HG02870 (cell line): ENCODE measurements around the gene SNURF.
"Not testable (repeated sequence)": the region's sequence is repeated elsewhere in the genome, so short reads cannot be mapped to it uniquely, and the experiment has no call there.

Experiments used
- ATAC-seq: cut with Tn5 transposase; IDR thresholded peaks from one replicate; pipeline ENCODE4 v1.9.1; 2021; ENCODE audit warnings: mild to moderate bottlenecking, moderate library complexity; ENCODE audit not compliant: unreplicated experiment

SNURF gene

DNA sequence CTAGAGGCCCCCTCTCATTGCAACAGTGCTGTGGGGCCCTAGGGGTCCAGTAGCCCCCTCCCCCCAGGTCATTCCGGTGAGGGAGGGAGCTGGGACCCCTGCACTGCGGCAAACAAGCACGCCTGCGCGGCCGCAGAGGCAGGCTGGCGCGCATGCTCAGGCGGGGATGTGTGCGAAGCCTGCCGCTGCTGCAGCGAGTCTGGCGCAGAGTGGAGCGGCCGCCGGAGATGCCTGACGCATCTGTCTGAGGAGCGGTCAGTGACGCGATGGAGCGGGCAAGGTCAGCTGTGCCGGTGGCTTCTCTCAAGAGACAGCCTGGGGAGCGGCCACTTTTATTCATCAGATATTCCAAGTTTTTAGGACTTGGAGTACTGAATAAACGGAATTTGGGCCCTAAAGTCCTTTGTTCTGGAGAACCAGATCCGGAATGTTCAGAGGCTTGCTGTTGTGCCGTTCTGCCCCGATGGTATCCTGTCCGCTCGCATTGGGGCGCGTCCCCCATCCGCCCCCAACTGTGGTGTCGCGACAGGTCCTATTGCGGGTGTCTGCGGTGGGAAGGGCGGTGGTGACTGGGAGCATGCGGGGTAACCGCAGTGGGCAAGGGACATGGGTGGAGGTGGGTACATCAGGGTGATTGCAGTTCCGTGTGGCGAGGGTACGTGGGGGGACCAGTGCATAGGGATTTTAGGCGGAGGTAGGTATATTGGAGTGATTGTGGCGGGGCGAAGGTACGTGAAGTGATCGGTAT lies at the start of gene SNURF, which contains the start of gene SNRPN:
Gene SNURF (plus strand): TSS at position 205 of the 748 bp plus-strand sequence. CDS start 62 bp downstream, at position 267.
Gene SNRPN (plus strand): TSS at position 205 of the 748 bp plus-strand sequence. CDS start 19,467 bp downstream, outside the sequence.
- peak; percentile 62 for ATAC-seq

DNA sequence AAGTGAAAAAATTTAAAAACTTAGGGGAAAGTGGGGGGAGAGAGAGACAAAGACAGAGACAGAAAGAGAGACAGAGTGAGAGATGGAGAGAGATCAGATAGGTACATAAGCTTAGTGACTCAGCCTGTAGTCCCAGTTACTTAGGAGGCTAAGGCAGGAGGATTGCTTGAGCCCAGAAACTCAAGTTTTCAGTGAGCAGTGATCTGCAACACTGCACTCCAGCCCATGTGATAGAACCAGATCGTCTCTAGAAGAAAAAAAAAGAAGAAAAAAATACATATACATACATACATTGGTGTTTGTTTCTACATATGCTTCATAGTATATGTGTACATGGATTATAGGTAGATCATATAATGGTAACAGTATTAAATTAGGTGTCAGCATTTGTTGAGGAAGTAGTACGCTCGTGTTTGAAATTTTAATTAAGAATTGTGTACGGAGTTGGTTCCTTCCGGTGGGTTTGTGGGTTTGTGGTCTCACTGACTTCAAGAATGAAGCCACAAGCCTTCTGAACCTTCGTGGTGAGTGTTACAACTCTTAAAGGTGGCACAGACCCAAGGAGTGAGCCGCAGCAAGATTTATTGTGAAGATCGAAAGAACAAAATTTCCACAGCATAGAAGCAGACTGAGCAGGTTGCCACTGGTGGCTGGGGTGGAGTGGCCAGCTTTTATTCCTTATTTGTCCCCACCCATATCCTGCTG lies 38.3 kb upstream of the SNURF start:
- no peak for ATAC-seq

- no peak for ATAC-seq
These were observed 37.4 kb upstream of the SNURF start for GRCh38 chr15:24917431-24917830.

DNA sequence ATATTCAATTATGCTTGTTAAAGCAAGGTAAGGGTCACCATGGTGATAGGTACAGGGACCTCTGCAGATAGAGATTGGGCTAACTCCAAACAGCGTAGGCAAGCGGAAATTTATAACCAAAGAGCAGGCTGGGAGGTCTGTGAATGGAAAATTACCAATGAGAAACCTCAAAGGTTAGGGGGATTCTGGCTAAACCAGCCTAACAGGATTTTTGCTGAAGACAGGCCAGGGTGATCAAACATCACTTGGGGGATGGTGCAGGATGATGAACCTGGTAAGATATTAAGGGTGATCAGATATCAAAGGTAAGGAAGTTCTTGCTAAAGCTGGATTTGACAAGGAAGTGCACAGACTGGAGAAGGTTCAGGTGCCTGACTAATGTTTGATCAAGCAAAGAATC lies 35.3 kb upstream of the SNURF start:
- ATAC-seq, result no peak

GRCh38 chr15:24922781-24923180 lies 32.0 kb upstream of the SNURF start:
- ATAC-seq, result not testable (repeated sequence)

GRCh38 chr15:24924153-24924552 lies 30.6 kb upstream of the SNURF start:
- ATAC-seq, result no peak

DNA sequence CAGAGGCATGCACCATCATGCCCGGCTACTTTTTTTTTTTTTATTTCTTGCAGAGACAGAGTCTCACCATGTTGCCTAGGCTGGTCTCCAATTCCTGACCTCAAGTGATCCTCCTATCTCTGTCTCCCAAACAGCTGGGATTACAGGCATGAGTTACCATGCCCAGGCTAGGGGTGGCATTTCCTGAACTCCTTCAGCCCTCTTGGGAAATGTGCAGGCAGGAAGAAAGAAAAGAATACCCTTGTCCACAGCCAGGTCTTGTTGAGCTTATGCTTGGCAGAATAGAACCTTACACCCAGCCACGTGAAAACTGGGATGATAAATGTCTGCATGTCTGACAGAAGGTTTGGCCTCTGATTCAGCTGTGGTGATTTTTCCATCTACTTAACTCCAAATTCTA lies 30.2 kb upstream of the SNURF start:
- no peak for ATAC-seq

DNA sequence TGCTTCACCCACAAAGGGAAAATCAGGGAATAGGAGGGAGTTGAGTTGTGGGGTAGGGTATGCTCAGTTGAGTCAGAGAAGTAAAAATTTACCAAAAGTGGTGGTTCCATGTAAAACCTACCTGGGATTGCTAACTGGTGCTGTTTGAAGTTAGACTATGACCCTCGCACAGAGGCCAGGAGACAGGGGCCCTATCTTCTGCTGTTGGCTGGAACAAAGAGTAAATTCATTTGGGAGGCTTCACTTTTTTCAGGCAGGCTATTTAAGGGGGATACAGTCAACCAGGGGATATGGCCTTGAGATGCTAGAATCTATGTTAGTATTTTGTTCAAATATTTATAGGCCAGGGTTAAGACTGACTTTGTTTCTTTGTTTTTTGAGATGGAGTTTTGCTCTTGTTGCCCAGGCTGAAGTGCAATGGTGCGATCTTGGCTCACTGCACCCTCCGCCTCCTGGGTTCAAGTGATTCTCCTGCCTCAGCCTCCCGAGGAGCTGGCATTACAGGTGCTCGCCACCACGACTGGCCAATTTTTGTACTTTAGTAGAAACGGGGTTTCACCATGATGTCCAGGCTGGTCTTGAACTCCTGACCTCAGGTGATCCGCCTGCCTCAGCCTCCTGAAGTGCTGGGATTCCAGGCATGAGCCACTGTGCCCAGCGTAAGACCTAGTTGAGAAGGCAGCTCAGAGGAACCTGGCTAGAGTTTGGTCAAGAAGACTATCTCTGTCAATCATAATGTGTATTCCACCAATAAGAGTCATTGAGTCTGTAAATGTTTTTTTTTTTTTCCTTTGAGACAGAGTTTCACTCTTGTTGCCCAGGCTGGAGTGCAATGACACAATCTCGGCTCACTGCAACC lies 22.7 kb upstream of the SNURF start:
- ATAC-seq, result not testable (repeated sequence)

DNA sequence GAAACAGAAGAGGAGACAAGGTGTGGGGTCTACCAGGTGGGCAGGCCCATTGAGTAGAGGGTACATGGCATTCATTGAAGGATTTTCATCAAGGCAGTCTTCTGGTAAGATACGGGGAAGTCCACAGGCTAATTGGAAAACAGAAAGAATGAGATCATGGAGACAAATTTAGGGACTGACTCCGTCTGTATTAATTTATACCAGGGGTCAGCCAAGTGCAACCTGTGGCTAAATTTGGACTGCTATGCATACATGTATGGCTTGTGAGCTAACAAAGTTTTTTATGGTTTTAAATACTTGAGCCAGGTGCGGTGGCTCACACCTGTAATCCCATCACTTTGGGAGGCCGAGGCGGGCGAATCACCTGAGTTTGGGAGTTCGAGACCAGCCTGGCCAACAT lies 21.1 kb upstream of the SNURF start:
- ATAC-seq, result no peak

DNA sequence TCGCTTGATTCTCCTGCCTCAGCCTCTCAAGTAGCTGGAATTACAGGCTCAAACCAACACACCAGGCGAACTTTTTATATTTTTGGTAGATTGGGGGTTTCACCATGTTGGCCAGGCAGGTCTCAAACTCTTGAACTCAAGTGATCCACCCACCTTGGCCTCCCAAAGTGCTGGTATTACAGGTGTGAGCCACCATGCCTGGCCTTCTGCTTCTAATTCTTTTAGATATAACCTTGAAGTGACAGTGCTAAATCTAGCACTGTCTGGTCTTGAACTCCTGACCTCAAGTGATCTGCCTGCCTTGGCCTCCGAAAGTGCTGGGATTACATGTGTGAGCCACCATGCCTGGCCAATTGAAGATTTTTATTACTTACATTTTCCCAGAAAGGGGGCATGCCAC lies 16.6 kb upstream of the SNURF start:
- not testable (repeated sequence) for ATAC-seq

GRCh38 chr15:24940236-24940635 lies 14.6 kb upstream of the SNURF start:
- no peak for ATAC-seq

DNA sequence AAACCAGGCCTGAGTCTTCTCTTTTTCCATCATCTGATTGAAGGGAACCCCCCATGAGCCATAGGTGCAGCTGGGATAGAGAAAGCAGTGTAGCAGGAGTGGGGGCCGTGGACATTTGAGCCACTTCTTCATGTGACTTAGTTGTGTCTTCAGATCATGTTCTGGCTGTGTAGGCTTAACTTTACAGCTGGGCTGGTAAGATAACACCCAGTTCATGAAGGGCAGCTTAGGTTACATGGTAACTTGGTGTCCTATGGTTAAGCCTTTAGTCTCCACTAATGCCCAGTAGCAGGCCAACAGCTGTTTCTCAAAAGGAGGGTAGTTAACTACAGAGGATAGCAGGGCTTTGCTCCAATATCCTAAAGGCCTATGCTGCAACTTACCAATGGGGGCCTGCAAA lies 11.4 kb upstream of the SNURF start:
- ATAC-seq, result no peak

DNA sequence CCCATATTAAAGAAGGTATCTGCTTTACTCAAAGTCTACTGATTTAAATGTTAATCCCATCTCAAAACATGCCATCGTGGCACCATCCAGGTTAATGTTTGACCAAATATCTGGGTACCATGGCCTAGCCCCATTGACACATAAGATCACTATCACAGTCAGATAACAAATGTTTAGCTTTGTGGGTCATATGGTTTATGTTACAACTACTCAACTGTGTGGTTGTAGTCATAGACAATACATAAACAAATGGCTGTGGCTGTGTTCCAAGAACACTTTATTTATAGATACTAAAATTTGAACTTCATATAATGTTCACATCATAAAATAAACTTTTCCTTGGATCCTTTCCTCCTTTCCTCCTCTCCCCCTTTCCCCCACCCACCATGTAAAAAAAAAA lies 9.8 kb upstream of the SNURF start:
- no peak for ATAC-seq

DNA sequence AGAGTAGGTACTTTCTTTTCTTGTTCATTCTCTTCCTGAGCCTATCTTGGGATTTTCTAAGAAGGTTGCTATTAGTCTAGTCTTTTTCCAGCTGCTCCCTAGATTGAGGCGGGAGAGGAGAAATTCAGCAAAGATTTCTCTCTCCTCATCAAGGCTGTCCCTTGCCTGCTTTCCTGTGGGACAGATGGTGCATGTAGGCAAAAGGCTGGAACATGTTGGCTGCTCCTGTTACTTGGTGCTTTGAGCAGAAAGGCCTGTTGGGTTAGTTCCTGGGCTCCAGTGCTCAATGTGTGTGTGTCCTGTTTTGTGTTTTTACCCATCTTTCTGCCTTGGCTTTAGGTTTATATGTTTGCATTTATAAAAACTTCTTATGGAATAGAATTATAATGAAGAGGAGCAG lies 9.1 kb upstream of the SNURF start:
- no peak for ATAC-seq

DNA sequence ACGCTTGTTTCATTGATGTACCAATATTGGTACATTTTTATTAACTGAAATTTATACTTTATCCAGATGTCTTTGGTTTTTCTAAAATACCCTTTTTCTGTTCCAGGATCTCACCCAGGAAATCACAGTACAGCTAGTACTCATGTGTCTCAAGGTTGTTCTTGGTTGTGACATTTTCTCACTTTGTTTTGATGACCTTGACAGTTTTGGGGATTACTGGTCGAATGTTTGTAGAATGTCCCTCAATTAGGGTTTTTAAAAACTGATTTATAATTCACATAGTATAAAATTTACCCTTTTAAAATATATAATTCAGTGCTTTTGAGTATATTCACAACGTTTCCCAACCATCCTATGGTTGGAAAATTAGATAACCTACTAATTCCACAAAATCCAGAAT lies 6.3 kb upstream of the SNURF start:
- ATAC-seq, result no peak

DNA sequence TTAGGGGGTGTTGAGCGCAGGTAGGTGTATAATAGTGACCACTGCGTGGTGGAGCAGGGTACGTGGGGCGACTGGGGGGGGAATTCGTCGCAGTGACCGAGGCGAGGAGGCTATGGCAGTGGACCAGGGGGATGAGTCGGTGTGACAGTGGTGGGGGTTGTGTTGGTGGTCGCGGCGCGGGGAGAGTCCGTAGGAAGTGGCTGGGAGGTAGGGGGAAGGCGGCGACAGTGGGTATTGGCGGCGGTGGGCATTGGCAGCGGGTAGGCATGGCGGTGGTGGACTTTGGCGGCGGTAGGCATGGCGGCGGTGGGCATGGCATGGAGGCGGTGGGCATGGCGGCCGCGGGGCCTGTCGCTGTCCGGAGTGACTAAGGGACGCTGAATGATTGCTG lies 739 bp downstream of the SNURF start:
- ATAC-seq, result no peak

GRCh38 chr15:24956111-24956838 lies 1.5 kb downstream of the SNURF start:
- ATAC-seq, result peak; percentile 62

GRCh38 chr15:24957691-24958090 lies 2.9 kb downstream of the SNURF start:
- ATAC-seq, result no peak

- no peak for ATAC-seq
These were observed 7.2 kb downstream of the SNURF start for GRCh38 chr15:24961967-24962366.

DNA sequence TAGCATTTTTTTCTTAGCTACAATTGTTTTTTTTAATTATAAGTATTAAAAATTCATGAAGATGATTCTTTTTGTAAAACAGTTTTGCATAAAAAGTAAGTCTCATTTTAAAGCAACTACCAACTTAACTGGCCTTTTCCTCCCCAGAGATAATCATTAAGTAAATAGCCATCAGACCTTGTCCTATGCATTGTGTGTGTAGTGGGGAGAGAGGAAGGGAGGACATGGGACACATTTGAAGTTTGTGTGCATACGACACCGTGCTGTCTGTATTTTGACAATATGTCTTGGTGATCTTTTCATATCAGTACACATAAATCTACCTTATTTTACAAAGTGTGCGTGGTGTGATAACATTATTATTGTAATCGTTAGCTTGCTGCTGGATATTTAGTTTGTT lies 8.1 kb downstream of the SNURF start:
- no peak for ATAC-seq
